Cardiac muscle cell (in vitro differentiated cells and primary cell): ENCODE data around the gene ADAMTS4. TPM values are rescaled to one million over a fixed set of nuclear protein-coding genes. Genes with fewer than 3 reads are reported as not detected.

Source experiments
- DNase-seq, 2 donors: peaks; one replicate each; pipeline versions ENCODE4 v3.0.0 to v3.0.0-alpha.2; 2010 to 2017; ENCODE audit warnings: low read depth in 1 of 2, low spot score in 1 of 2
- H3K27ac ChIP-seq: fragments of 200-600 bp; sonication (generic); 2 replicates; pipeline ENCODE4 v1.5.1; 2016
- H3K27me3 ChIP-seq: fragments of 200-600 bp; sonication (generic); 2 replicates; pipeline ENCODE4 v1.6.0; 2016; ENCODE audit warnings: control low read depth
- H3K36me3 ChIP-seq: fragments of 200-600 bp; sonication (generic); 2 replicates; pipeline ENCODE4 v1.5.1; 2016; ENCODE audit warnings: control low read depth
- H3K4me1 ChIP-seq: fragments of 200-600 bp; sonication (generic); 2 replicates; pipeline ENCODE4 v1.8.1; 2017; ENCODE audit warnings: low read depth, mild to moderate bottlenecking, mixed run types
- H3K4me3 ChIP-seq: fragments of 200-600 bp; sonication (generic); 2 replicates; pipeline ENCODE4 v1.5.1; 2016; ENCODE audit warnings: mild to moderate bottlenecking
- H3K9me3 ChIP-seq: fragments of 200-600 bp; sonication (generic); 2 replicates; pipeline ENCODE4 v1.5.1; 2017; ENCODE audit warnings: low read depth, mild to moderate bottlenecking, control low read depth
- polyA plus RNA-seq: library from polyadenylated mRNA; unstranded; fragments of >200 nt; fragmentation: Nextera tagmentation; extraction: Ambion mirVana; gene quantifications from 2 replicates; pipeline ENCODE4 v1.2.1, GENCODE V29; 2016
- total RNA-seq: library from RNA; depleted of rRNA; stranded (reverse); fragments of >200 nt; gene quantifications from 2 replicates; pipeline ENCODE4 v1.2.3, GENCODE V29; 2016
- TF ChIP-seq, protein P1 (sequence below): IDR thresholded peaks from 2 replicates; pipeline ENCODE4 v1.5.1; 2012; ENCODE audit warnings: low read depth, mild to moderate bottlenecking, low read length

ADAMTS4 gene
- total and polyA plus RNA-seq, 2 experiments from 2014 or later = 1.9 to 4.0 TPM

DNA sequence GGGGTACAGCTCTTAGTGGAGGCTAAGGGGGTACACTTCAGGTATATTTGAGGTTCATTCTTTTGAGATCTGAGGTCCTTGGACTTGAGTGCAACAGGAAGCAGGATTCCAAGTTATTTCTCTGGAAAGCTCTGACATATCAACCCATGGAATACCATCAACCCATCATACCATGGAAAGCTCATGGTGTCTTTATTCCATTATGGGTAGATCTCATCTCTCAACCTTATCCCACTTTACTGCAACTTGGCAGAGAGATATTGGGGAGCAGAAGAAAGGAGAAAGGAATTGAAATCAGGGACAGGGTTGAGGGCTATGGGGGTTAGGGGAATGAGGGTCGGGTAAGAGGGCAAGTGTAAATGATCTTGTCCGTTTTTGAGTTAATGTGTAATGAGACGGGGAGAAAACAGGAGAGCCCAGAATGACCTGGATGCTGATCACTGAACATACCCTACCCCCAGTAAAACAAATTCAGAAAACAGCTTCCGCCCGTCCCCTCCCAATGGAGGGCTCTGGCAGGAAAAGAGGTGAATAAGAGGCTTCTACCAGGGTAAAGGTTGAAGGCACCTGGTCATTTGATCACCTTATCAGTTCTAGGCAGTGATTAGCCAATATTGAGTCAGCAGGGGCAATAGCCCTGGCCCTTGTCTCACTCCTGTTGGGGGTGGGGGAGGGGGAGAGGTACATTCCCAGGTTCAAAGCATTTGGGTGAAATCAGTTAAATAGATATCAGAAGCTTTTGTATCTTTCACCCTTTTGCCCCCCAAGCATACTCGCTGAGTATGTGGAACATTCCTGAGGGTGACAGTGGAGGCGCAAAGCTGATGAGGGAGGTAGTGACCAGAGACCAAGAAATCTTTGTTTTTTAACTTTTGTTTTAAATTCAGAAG is 25.2 kb upstream of the ADAMTS4 start:
- H3K27me3 ChIP-seq = no peaks in the 10 kb centered on the region
- no peaks in the 10 kb centered on the region for H3K9me3 ChIP-seq
- H3K4me3 ChIP-seq = no peak overlapping the region
- peaks cover 8% of the 10 kb centered on the region for H3K4me1 ChIP-seq
- H3K36me3 ChIP-seq = no peaks in the 10 kb centered on the region
- DNase-seq = no peak
- TF ChIP-seq, protein P1, sequence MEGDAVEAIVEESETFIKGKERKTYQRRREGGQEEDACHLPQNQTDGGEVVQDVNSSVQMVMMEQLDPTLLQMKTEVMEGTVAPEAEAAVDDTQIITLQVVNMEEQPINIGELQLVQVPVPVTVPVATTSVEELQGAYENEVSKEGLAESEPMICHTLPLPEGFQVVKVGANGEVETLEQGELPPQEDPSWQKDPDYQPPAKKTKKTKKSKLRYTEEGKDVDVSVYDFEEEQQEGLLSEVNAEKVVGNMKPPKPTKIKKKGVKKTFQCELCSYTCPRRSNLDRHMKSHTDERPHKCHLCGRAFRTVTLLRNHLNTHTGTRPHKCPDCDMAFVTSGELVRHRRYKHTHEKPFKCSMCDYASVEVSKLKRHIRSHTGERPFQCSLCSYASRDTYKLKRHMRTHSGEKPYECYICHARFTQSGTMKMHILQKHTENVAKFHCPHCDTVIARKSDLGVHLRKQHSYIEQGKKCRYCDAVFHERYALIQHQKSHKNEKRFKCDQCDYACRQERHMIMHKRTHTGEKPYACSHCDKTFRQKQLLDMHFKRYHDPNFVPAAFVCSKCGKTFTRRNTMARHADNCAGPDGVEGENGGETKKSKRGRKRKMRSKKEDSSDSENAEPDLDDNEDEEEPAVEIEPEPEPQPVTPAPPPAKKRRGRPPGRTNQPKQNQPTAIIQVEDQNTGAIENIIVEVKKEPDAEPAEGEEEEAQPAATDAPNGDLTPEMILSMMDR = no peak
- no peak overlapping the region for H3K27ac ChIP-seq

DNA sequence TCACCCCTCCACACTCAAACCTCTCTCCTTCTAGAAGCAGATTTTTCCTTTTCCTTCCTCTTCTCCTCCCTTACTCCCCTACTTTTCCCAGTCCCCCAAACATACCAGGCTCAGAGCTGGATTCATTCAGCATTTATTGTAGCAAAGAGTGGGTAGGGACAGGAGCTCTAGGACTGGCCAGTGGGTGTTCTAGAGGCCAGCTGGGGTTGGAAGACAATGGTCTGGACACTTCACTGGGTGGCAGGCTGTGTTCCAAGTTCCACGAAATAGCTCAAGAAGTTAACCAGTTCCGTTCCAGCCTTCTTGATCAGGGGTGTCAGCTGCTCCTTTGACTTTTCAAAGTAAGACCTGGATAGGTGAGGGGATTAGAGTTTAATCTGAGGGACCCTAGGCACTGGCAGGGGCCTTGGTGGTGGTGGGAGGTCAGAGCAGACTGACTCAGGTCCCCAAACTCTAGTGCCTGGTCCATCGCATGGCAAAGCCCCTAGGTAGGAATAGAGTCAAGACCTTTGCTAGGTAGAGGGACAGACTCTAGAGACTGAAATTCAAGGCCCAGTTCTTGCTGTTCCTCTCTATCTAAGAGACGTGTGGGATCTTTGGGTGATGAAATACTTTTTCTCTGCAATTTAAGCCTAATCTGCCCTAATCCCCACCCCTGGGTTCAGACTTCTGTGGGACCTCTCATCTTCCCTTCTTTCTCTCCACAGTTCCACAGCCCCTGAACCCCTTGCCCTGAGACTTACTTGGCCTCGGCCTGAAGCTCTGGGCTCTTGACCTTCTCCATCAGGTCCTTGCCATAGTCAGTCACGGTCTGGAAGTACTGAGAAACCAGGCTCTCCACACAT is 23.5 kb upstream of the ADAMTS4 start:
- TF ChIP-seq, protein P1 = no peak
- Histone ChIP-seq H3K4me3 (no peak overlapping the region), H3K36me3 (no peaks in the 10 kb centered on the region), H3K27me3 (no peaks in the 10 kb centered on the region), H3K27ac (no peak overlapping the region), H3K4me1 (peaks cover 4% of the 10 kb centered on the region), H3K9me3 (no peaks in the 10 kb centered on the region)
- DNase-seq = no peak

DNA sequence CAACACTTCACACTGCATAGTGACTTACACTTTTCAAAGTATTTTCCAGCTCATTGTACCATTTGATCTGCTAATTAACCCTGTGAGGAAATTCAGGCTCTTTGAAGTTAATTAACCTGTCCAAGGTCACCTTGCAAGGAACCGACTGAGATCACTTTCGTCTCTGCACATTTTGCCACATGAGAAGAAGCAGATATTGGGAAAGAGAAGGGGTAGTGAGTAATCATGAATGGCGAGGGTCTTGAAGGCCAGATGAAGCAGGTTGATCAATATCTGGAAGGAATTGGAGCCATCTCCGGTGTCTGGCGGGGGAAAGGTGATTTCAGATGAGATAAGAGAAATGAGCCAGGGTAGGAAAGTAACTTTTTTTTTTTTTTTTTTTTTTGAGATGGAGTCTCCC is 21.1 kb upstream of the ADAMTS4 start:
- Histone ChIP-seq H3K27ac (no peak overlapping the region), H3K4me3 (no peak overlapping the region), H3K36me3 (no peaks in the 10 kb centered on the region), H3K4me1 (peaks cover 6% of the 10 kb centered on the region), H3K27me3 (no peaks in the 10 kb centered on the region), H3K9me3 (no peaks in the 10 kb centered on the region)
- TF ChIP-seq, protein P1 = no peak
- no peak for DNase-seq

DNA sequence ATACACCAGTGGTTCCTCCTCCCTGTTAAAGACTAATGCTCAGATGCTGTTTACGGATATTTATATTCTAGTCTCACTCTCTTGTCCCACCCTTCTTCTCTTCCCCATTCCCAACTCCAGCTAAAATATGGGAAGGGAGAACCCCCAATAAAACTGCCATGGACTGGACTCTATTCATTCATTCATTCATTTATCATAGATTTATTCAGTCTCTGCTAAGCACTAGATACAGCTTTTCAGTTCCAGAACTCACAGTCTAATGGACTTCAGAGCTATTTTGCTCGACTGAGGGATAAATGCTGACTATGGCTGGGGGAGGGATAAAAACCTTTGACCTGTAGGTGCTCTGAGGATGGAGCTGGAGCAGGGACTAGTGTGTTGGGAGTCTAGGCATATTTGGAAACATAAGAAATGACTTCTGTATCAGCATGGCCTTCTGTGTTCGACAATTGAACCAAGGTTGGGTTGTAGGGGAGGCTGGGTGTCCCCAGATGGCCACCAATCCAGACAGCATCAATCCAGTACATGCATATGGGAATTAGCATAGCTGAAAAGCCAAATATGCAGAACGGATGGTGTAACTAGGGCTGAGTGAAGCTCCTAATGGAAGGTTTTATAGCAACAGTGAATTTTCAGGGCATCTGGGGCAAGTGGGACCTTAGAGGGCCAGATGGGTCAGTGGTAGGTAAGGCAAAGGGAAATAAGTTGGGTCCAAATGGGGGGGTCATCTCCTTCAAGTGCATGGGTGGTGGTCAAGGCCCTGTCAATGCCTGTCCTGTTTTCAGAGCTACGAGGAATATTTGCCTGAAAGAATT is 20.4 kb upstream of the ADAMTS4 start:
- Histone ChIP-seq H3K9me3 (no peaks in the 10 kb centered on the region), H3K4me3 (no peak overlapping the region)

More for the DNA sequence above, 20.4 kb upstream of the ADAMTS4 start:
- no peak for DNase-seq
- Histone ChIP-seq H3K27ac (no peak overlapping the region), H3K4me1 (peaks cover 6% of the 10 kb centered on the region), H3K36me3 (no peaks in the 10 kb centered on the region), H3K27me3 (no peaks in the 10 kb centered on the region)
- TF ChIP-seq, protein P1 = no peak
